Breast epithelium (tissue), 3 donors: ENCODE results near the gene CASQ1.

Source experiments
- POLR2A ChIP-seq: fragments of 450-650 bp; IDR thresholded peaks from one replicate; pipeline ENCODE4 v1.6.1; 2016; ENCODE audit warnings: antibody characterized with exemption, mild to moderate bottlenecking, moderate library complexity
- POLR2AphosphoS5 ChIP-seq, 3 donors: sonication (generic); formaldehyde crosslinking; IDR thresholded peaks; one replicate each; pipeline ENCODE4 v1.6.1; 2017; ENCODE audit warnings: antibody characterized with exemption in 3 of 3
- TF ChIP-seq, protein P1 (sequence below), 3 donors: fragments of 450-650 bp; IDR thresholded peaks; one replicate each; pipeline ENCODE4 v1.5.1; 2016 to 2017; ENCODE audit warnings: antibody characterized with exemption in 3 of 3, mild to moderate bottlenecking in 3 of 3, moderate library complexity in 3 of 3

DNA sequence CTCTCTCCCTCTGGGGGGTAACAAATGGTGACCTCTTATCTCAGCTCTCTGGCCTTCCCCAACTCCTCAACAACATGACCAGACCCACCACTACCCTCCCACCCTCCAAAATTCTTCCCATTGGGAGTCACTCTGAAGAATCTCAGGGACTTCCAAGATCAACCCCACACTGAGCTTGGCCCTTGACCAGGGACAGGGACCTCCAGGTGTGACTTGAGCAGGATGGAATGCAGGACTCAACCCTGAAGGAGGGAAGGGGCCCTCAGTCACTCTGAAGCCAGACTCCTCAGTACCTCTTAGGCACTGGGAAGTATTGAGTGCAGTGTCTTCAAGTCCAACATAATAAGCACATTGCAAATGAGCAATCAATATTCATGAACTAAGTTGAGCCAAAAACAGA lies 1.9 kb downstream of the CASQ1 start:
- no peak for TF ChIP-seq POLR2AphosphoS5 (IDR thresholded peaks at IDR 0.05)
- TF ChIP-seq POLR2A, result no peak
- TF ChIP-seq, protein P1, sequence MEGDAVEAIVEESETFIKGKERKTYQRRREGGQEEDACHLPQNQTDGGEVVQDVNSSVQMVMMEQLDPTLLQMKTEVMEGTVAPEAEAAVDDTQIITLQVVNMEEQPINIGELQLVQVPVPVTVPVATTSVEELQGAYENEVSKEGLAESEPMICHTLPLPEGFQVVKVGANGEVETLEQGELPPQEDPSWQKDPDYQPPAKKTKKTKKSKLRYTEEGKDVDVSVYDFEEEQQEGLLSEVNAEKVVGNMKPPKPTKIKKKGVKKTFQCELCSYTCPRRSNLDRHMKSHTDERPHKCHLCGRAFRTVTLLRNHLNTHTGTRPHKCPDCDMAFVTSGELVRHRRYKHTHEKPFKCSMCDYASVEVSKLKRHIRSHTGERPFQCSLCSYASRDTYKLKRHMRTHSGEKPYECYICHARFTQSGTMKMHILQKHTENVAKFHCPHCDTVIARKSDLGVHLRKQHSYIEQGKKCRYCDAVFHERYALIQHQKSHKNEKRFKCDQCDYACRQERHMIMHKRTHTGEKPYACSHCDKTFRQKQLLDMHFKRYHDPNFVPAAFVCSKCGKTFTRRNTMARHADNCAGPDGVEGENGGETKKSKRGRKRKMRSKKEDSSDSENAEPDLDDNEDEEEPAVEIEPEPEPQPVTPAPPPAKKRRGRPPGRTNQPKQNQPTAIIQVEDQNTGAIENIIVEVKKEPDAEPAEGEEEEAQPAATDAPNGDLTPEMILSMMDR (IDR thresholded peaks at IDR 0.05), result no peak
